HL-60 (cell line): ENCODE data around the gene ARPP21.

Experiments used
- GABPA ChIP-seq: IDR thresholded peaks from 2 replicates; pipeline ENCODE4 v1.6.1; 2012; ENCODE audit warnings: low read depth
- POLR2AphosphoS5 ChIP-seq: IDR thresholded peaks from 2 replicates; pipeline ENCODE4 v1.6.1; 2012; ENCODE audit warnings: low read depth
- TF ChIP-seq, protein P1 (sequence below): IDR thresholded peaks from one replicate; pipeline ENCODE4 v1.5.1; 2011; ENCODE audit warnings: low read length, control low read depth, inconsistent platforms; ENCODE audit not compliant: insufficient read depth
- TF ChIP-seq, protein P2 (sequence below): IDR thresholded peaks from 2 replicates; pipeline ENCODE4 v1.6.1; 2012; ENCODE audit warnings: low read depth; ENCODE audit not compliant: insufficient replicate concordance

DNA sequence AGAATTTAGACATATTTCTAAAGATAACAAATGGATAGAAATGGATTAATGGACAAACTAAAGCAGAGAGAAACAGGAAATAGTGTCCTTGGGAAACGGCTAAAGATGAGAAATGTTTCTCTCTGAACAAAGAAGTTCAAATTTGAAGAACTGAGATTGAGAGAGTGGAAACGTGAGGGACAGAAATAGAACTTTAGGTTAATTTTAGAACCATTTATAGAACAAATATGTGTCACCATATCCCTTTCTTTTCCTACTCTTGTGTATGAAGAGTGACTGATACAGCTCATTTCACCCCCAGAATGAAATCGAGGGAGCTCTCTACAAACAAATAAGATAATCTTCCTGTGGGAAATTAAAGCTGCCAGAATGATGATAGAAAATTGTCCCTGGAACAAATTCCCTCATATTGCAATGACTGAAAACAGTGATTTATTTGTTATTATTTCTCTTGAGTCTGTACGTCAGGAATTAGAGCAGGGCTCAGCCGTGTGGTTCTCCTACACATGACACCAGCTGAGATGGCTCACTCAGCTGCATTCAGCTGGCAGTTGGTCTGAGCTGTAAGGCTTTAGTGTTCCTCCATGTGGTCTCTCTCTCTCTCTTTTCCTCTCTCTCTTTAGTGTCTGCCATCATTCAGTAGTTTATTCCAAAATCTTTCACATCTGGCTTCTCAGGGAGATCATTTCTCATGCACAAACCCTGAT is 46.6 kb upstream of the ARPP21 start:
- TF ChIP-seq GABPA, result no peak
- TF ChIP-seq, protein P1, sequence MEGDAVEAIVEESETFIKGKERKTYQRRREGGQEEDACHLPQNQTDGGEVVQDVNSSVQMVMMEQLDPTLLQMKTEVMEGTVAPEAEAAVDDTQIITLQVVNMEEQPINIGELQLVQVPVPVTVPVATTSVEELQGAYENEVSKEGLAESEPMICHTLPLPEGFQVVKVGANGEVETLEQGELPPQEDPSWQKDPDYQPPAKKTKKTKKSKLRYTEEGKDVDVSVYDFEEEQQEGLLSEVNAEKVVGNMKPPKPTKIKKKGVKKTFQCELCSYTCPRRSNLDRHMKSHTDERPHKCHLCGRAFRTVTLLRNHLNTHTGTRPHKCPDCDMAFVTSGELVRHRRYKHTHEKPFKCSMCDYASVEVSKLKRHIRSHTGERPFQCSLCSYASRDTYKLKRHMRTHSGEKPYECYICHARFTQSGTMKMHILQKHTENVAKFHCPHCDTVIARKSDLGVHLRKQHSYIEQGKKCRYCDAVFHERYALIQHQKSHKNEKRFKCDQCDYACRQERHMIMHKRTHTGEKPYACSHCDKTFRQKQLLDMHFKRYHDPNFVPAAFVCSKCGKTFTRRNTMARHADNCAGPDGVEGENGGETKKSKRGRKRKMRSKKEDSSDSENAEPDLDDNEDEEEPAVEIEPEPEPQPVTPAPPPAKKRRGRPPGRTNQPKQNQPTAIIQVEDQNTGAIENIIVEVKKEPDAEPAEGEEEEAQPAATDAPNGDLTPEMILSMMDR, result no peak
- no peak for TF ChIP-seq POLR2AphosphoS5
- TF ChIP-seq, protein P2, sequence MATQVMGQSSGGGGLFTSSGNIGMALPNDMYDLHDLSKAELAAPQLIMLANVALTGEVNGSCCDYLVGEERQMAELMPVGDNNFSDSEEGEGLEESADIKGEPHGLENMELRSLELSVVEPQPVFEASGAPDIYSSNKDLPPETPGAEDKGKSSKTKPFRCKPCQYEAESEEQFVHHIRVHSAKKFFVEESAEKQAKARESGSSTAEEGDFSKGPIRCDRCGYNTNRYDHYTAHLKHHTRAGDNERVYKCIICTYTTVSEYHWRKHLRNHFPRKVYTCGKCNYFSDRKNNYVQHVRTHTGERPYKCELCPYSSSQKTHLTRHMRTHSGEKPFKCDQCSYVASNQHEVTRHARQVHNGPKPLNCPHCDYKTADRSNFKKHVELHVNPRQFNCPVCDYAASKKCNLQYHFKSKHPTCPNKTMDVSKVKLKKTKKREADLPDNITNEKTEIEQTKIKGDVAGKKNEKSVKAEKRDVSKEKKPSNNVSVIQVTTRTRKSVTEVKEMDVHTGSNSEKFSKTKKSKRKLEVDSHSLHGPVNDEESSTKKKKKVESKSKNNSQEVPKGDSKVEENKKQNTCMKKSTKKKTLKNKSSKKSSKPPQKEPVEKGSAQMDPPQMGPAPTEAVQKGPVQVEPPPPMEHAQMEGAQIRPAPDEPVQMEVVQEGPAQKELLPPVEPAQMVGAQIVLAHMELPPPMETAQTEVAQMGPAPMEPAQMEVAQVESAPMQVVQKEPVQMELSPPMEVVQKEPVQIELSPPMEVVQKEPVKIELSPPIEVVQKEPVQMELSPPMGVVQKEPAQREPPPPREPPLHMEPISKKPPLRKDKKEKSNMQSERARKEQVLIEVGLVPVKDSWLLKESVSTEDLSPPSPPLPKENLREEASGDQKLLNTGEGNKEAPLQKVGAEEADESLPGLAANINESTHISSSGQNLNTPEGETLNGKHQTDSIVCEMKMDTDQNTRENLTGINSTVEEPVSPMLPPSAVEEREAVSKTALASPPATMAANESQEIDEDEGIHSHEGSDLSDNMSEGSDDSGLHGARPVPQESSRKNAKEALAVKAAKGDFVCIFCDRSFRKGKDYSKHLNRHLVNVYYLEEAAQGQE, result no peak
